ENCODE data around the gene GAB2. TPM values are rescaled to one million over a fixed set of nuclear protein-coding genes. Genes with fewer than 3 reads are reported as not detected.

The GAB2 gene
- total RNA-seq, 2 experiments from 2014 or later: 1.4 to 1.8 TPM

GRCh38 chr11:78200061-78200460, 217.6 kb downstream of the GAB2 start:
- no peaks in the 10 kb centered on the region for H3K9me3 Mint-ChIP-seq
- DNase-seq (no peak), ATAC-seq (no peak)
- TF ChIP-seq, protein P1, sequence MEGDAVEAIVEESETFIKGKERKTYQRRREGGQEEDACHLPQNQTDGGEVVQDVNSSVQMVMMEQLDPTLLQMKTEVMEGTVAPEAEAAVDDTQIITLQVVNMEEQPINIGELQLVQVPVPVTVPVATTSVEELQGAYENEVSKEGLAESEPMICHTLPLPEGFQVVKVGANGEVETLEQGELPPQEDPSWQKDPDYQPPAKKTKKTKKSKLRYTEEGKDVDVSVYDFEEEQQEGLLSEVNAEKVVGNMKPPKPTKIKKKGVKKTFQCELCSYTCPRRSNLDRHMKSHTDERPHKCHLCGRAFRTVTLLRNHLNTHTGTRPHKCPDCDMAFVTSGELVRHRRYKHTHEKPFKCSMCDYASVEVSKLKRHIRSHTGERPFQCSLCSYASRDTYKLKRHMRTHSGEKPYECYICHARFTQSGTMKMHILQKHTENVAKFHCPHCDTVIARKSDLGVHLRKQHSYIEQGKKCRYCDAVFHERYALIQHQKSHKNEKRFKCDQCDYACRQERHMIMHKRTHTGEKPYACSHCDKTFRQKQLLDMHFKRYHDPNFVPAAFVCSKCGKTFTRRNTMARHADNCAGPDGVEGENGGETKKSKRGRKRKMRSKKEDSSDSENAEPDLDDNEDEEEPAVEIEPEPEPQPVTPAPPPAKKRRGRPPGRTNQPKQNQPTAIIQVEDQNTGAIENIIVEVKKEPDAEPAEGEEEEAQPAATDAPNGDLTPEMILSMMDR (IDR thresholded peaks at IDR 0.05): no peak
- H3K27ac Mint-ChIP-seq: no peak overlapping the region
- H3K36me3 Mint-ChIP-seq (ENCODE audit: low read depth): peaks cover 8% of the 10 kb centered on the region
- no peak overlapping the region for H3K4me3 Mint-ChIP-seq
- peaks cover 30% of the 10 kb centered on the region for H3K4me1 Mint-ChIP-seq (ENCODE audit: low read depth)
- POLR2A ChIA-PET: interaction anchor here (0.6 to 4.4 kb wide), 2 partner anchors 11 to 58 kb away, joined by 3 to 34 read pairs; partner anchors contain the start of genes KCTD21 and USP35
- intact Hi-C loops (cut with micrococcal nuclease): no loop called here
- no peaks in the 10 kb centered on the region for H3K27me3 Mint-ChIP-seq
- CTCF ChIA-PET: interaction anchor here (1.9 kb wide), 1 partner anchor 365 kb away, joined by 4 read pairs; no protein-coding TSS in a partner anchor

GRCh38 chr11:78199653-78200015, 218.0 kb downstream of the GAB2 start:
- H3K36me3 Mint-ChIP-seq (ENCODE audit: low read depth): peaks cover 8% of the 10 kb centered on the region
- POLR2A ChIA-PET: interaction anchor here (4.4 kb wide), 1 partner anchor 10 kb away, joined by 34 read pairs; the partner anchor contains the start of genes KCTD21 and USP35
- peaks cover 32% of the 10 kb centered on the region for H3K4me1 Mint-ChIP-seq (ENCODE audit: low read depth)
- H3K9me3 Mint-ChIP-seq: no peaks in the 10 kb centered on the region
- CTCF ChIA-PET: interaction anchor here (1.9 kb wide), 1 partner anchor 365 kb away, joined by 4 read pairs; no protein-coding TSS in a partner anchor
- intact Hi-C loops (cut with micrococcal nuclease): no loop called here
- H3K4me3 Mint-ChIP-seq: no peak overlapping the region
- DNase-seq: no peak
- TF ChIP-seq, protein P1 (IDR thresholded peaks at IDR 0.05): no peak
- no peak overlapping the region for H3K27ac Mint-ChIP-seq
- ATAC-seq: no peak
- no peaks in the 10 kb centered on the region for H3K27me3 Mint-ChIP-seq

- no peak overlapping the region for H3K4me3 Mint-ChIP-seq
- peaks cover 8% of the 10 kb centered on the region for H3K36me3 Mint-ChIP-seq (ENCODE audit: low read depth)
- TF ChIP-seq, protein P1 (IDR thresholded peaks at IDR 0.05): no peak
- H3K9me3 Mint-ChIP-seq: no peaks in the 10 kb centered on the region
- DNase-seq (no peak), ATAC-seq (no peak)
- ChIA-PET POLR2A (interaction anchor here (0.6 kb wide), 1 partner anchor 270 kb away, joined by 3 read pairs; no protein-coding TSS in a partner anchor), CTCF (interaction anchor here (1.9 kb wide), 1 partner anchor 366 kb away, joined by 4 read pairs; no protein-coding TSS in a partner anchor)
- H3K27me3 Mint-ChIP-seq: no peaks in the 10 kb centered on the region
- H3K4me1 Mint-ChIP-seq (ENCODE audit: low read depth): peaks cover 33% of the 10 kb centered on the region
- intact Hi-C loops (cut with micrococcal nuclease): no loop called here
- H3K27ac Mint-ChIP-seq: no peak overlapping the region
Observed at GRCh38 chr11:78199015-78199652, 218.5 kb downstream of the GAB2 start.

DNA sequence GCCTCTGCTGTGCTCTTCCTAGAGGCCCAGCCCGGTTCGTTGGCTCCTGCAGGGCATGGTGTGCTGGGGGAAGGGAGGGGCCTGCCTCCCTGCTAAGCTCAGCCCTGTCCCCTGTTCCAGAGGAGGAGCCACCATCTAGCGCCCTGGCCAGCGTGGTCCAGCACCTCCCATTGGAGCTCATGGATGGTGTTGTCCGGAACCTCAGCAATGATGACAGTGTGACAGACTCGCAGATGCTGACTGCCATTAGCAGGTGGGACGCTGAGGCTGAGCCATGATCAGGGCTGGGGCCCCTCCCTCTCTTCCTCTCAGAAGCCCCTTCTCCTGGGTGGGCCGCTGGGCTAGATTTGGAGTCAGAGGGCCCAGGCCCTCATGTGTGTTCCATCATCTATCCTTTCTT, 219.8 kb downstream of the GAB2 start:
- H3K36me3 Mint-ChIP-seq (ENCODE audit: low read depth): peaks cover 8% of the 10 kb centered on the region
- TF ChIP-seq, protein P1 (IDR thresholded peaks at IDR 0.05): no peak
- ChIA-PET POLR2A (interaction anchor here (1.0 kb wide), 1 partner anchor 10 kb away, joined by 3 read pairs; the partner anchor contains the start of gene KCTD21), CTCF (no interaction called here)
- no peak overlapping the region for H3K27ac Mint-ChIP-seq
- H3K4me1 Mint-ChIP-seq (ENCODE audit: low read depth): peaks cover 33% of the 10 kb centered on the region
- ATAC-seq (no peak), DNase-seq (no peak)
- no peak overlapping the region for H3K4me3 Mint-ChIP-seq
- H3K27me3 Mint-ChIP-seq: no peaks in the 10 kb centered on the region
- H3K9me3 Mint-ChIP-seq: no peaks in the 10 kb centered on the region
- intact Hi-C loops (cut with micrococcal nuclease): no loop called here

GRCh38 chr11:78196661-78197091, 220.9 kb downstream of the GAB2 start:
- no peaks in the 10 kb centered on the region for H3K27me3 Mint-ChIP-seq
- no peak overlapping the region for H3K4me3 Mint-ChIP-seq
- ChIA-PET CTCF (no interaction called here), POLR2A (no interaction called here)
- ATAC-seq (no peak), DNase-seq (no peak)
- intact Hi-C loops (cut with micrococcal nuclease): no loop called here
- peaks cover 28% of the 10 kb centered on the region for H3K4me1 Mint-ChIP-seq (ENCODE audit: low read depth)
- TF ChIP-seq, protein P1 (IDR thresholded peaks at IDR 0.05): no peak
- no peak overlapping the region for H3K27ac Mint-ChIP-seq
- H3K36me3 Mint-ChIP-seq (ENCODE audit: low read depth): peaks cover 8% of the 10 kb centered on the region
- H3K9me3 Mint-ChIP-seq: no peaks in the 10 kb centered on the region

Measured in activated CD8-positive, alpha-beta T cell treated with anti-CD3 and anti-CD28 coated beads for 36 hours (primary cell).